Pulmonary artery endothelial cell (primary cell): ENCODE measurements around the gene RAP2B. TPM values are rescaled to one million over a fixed set of nuclear protein-coding genes. Genes with fewer than 3 reads are reported as not detected.
A peak's percentile ranks its signal among the peaks of the same experiment; 100 is the strongest.

ENCODE experiments used
- DNase-seq: peaks from one replicate; pipeline ENCODE4 v3.0.0-alpha.2; 2011; ENCODE audit warnings: low read depth, low spot score
- total RNA-seq: library from RNA; depleted of rRNA; stranded (reverse); fragments of >200 nt; gene quantifications from 2 replicates; pipeline ENCODE4 v1.2.3, GENCODE V29; 2014

RAP2B gene
- total RNA-seq, 1 donor from 2014 or later: 54.0 TPM

- no peak for DNase-seq
These were observed 2.1 kb upstream of the RAP2B start for GRCh38 chr3:153159771-153160397.

GRCh38 chr3:153160451-153161137, 1.4 kb upstream of the RAP2B start:
- DNase-seq: peak; percentile 63

GRCh38 chr3:153161138-153161713, 800 bp upstream of the RAP2B start:
- peak; percentile 100 for DNase-seq

- no peak for DNase-seq
These were observed 727 bp downstream of the RAP2B start for GRCh38 chr3:153162513-153163392.

GRCh38 chr3:153163393-153163724, 1.3 kb downstream of the RAP2B start:
- no peak for DNase-seq

GRCh38 chr3:153163756-153164550, 1.9 kb downstream of the RAP2B start:
- DNase-seq: no peak

GRCh38 chr3:153165261-153165681, 3.2 kb downstream of the RAP2B start:
- DNase-seq: no peak

- DNase-seq: peak; percentile 56
These were observed 4.2 kb downstream of the RAP2B start for GRCh38 chr3:153166206-153166605.

GRCh38 chr3:153166796-153167195, 4.8 kb downstream of the RAP2B start:
- no peak for DNase-seq

GRCh38 chr3:153169793-153170383, 7.9 kb downstream of the RAP2B start:
- DNase-seq: no peak

- DNase-seq: no peak
These were observed 9.2 kb downstream of the RAP2B start for GRCh38 chr3:153171256-153171655.

- DNase-seq: no peak
These were observed 9.9 kb downstream of the RAP2B start for GRCh38 chr3:153171918-153172317.

GRCh38 chr3:153172796-153173757, 11.1 kb downstream of the RAP2B start:
- no peak for DNase-seq

GRCh38 chr3:153173758-153174516, 11.9 kb downstream of the RAP2B start:
- no peak for DNase-seq

GRCh38 chr3:153176197-153176596, 14.2 kb downstream of the RAP2B start:
- no peak for DNase-seq

GRCh38 chr3:153180860-153181372, 18.9 kb downstream of the RAP2B start:
- DNase-seq: no peak

GRCh38 chr3:153182501-153183293, 20.7 kb downstream of the RAP2B start:
- DNase-seq: no peak

- DNase-seq: no peak
These were observed 28.9 kb downstream of the RAP2B start for GRCh38 chr3:153190923-153191322.
